NCI-H1105 (cell line): ENCODE data around the gene CDCA8.

ENCODE experiments used
- DNase-seq: peaks from one replicate; lab custom pipeline; 2025; lab: John Stamatoyannopoulos, UW

The CDCA8 gene

DNA sequence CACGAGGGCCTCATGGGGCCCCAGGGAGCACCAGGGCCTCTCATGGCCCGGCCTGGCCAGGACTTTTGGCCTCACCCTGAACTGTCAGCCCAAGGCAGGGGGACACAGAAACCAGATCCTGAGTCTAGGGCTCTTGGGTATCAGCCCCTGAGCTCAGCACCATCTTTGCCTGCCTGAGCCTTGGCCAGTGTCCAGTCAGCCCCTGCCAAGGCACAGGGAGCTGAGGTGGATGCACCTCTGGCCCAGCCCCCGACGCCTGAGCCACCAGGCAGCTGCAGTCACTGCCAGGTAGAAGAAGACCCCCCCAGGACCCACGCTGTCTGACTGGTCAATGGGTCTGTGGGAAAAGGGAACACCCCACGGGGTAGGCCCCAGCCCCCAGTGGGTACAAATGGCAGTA, 25.3 kb downstream of the CDCA8 start:
- no peak for DNase-seq

DNA sequence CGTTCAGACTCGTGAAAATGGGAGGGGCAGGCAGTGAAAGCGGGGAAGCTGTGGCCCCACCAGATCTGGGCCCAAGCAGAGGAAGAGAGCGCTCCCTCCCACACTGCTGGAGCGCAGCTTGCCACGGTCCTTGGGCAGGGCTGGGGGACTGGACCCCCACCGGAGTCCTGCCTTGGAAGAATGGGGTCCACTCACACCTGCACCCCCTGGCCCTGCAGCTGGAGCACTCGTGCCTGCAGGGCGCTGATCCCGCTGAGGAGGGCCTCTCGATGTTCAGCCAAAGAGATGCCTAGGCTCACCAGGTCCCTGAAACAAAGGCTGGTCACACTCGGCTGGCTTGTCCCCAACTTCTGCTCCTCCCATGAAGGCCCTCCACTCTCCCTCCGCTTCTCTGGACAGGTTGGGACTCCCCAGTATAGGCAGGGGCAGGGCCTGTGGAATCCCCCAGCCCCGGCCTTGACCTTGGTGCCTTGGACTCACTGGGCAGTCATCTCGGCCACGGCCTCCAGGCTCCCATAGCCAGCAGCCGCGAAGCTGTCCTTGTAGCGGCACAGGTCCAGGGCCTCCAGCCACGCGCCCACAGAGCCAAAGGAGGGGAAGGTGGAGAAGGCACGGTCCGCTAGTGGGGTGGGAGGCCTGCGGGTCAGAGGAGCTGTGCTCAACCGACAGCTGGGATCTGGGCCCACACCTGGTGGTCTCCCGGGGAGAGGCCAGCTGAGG, 26.0 kb downstream of the CDCA8 start:
- no peak for DNase-seq

DNA sequence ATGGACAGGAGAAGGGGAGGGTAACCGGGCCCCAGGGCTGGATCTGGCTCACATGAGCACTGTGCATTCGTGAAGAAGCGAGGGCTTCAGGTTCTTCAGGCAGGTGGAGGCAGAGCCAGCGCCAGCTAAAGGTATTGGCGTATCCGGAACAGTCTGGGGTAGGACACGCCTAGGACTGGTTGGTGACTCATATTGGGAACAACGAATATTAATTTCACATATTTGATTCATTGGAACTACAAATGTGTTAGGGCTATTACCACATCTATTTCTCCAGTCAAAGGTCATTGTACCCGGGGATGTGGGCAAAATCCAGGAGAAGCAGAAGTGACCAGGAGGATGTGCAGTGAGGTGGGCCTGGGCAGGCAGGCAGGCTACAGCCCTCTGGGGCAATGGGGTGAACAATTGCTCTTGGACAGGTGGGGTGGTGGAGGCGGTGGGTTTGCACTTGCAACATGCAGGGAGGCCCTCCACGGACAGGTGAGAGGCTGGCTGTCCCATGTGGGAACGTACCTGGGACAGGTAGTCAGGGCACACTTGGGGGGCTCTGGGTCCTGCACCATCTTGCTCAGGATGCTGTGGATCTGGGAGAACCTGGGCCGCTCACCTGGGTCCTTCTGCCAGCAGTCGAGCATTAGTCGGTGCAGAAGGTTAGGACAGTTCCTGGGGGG, 26.7 kb downstream of the CDCA8 start:
- no peak for DNase-seq

DNA sequence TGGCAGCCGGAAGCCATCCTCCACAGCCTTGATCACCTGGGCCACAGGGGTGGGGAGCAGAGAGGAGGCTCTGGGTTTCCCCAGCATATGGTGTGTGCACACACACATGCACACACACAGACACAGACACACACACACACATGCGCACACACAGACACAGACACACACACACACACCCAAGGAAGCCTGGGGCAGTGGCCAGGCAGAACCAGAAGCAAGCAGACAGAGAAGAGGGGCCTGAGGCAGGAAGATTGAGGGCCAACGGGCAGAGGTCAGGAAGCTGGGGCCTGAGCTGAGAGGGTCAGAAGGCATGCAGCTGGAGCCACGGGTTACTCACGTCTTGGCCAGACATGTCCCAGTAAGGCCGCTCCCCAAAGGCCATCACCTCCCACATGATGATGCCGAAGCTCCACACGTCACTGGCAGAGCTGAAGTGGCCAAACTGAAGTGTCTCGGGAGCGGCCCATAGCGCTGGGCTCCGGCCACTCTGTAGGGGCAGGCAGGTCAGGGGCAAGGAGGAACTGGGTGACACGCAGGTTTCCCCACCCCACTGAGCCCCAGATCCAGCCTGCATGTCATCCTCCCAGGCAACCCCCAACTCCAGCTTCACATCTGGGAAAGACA, 27.4 kb downstream of the CDCA8 start:
- no peak for DNase-seq

DNA sequence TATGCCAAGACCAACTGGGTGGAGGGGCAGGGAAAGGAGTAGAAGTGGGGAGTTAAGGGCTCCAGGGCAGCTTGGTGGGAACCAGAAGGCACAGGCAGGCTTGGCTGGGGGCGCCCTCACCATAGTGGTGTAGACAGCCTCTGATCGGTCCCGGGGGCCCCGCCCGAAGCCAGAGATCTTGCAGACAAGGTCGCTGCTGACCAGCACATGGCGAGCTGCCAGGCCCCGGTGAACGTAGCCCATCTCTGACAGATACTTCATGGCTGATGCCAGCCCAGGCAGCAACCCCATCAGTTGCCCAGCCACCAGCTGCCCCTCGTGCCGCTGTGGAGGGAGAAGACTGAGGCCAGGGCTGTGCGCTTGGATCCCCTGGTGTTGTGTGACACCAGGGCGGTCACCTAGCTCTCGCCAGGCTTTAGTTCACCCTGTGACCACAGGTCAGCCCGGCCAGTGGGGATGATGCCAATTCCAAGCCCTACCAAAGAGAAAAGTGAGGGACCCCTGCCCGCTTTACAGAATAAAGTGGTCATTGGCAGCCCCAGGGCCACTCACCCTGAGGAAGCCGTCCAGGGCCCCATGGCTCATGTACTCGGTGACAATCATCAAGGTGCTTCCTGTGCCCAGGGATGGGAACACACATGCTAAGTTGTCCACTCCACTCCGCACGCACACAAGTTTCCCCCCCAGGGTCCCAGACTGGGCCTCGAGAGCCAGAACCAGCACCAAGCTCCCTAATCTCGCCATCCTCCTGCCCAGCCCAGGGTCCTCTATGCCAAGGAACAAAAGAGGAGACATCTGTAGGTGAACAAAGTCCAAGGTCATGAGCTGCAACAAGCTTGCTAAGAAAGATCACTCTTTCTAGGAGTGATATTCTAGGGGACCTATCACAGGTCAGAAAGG, 28.2 kb downstream of the CDCA8 start:
- DNase-seq, result no peak

DNA sequence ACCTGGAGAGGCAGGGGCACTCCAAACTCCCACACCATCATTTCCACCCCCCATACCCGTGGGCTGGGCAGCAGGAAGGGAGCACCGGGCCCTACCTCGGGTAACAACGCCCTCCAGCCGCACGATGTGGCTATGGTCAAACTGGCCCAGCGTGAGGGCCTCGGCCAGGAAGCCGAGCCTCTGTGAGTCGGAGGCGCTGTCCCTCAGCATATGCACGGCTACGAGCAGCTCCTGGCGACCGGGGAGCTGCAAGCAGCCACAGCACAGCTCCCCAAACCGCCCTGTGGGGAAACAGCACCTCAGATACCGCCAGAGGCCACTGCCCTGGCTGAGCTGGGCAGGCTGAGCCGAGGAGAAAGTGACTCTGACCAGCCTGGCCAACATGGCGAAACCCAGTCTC, 29.2 kb downstream of the CDCA8 start:
- DNase-seq, result no peak

DNA sequence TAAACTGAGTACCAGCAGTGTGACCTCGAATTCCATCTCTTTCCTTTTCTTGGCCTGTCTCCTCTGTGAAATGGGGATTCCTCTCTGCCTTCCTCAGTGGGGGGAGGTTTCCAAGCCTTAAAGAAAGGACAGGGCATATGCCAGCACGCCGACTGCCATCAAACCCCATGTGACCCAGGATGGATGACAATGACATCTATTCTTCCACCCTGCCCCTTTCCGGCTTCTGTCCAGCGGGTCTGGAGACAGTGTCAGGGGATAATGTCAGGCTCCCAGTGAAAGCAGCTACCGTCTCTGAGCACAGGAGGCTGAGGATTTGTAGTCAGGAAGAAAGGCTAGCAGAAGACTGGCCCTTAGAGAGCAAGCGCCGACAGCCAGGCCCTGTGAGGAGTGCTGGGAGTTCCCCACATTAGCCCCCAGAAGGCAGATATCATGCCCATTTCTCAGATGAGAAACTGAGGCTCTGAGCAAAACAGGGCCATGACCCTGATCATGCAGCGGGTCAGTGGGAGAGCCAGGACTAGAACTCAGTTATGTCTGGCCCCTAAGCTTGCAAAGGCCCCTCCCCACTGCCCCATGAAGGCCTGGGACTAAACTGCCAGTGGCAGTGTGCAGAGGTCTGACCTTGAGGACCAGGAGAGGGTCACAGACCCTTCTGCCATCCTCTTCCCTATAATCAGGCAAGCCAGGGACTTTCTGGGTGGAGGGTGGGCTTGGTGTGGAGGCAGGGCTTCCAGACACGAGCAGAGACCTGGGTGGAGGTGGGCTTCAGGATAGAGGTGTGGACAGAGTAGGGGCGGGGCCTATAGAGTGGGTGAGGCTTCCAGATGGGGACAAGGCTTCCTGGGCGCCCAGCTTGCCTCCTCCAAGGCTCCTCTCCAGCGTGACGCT, 30.1 kb downstream of the CDCA8 start:
- DNase-seq, result no peak

DNA sequence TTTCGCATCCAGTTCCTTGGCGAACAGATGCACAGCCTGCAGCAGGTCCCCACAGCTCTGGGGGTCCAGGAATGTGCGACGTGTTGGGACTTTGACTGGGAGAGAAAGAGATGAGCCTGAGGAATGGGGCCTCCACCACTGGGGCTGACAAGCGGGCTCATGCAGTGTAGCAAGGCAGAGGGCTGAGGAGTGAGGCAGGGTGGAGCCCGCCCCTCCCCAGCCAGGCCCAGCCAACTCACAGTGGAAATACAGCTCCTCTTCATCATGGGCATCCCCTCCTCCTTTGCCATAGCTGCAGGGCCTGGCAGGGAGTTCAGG, 30.7 kb downstream of the CDCA8 start:
- no peak for DNase-seq

DNA sequence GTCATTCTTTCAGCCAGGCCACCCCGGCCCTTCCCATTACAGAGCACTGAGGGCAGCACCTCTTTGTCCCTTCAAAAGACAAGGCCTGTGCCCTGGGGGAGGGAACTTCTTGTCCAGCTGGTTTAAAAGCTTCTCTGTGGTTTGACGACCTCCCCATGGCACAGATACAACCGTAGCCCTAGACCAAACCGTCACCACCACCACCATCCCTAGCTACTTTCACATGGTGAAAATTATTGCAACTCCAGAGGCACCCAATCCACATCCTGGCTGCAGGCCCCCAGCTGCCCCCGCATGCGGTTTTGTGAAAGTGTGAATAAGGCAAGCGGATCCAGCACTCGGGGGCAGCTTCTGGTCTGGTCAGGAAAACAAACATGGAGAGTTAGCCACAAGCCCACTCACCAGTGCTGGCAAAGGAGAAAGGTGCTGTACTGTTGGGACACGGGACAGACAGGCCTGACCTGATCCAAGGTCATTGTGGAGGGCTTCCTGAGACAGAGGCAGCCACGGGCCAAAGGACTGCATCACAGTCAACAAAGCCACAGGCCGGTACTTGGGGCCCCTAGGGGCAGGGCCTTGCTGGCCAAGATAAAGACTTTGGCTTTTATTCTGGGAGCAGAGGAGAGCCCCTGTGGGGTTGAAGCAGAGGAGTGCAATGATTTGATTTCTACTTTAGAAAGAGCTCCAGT, 31.2 kb downstream of the CDCA8 start:
- no peak for DNase-seq

DNA sequence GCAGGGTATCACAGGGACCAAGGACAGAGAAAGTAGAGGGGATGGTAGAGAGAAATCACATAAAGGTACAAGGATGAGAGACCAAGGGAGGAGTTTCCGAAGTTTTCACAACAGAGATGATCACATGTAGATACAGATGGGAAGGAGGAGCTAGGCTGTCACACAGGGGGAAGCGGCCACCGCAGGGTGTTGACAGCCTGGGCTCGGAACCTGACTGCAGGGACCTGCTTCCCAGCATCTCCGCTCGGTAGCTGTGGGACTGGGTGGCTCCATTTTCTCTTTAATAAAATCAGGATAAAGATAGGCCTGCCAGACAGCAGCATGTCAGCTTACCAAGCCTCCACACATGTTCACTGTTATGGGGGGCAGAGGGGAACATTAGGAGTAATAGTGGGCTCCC, 32.3 kb downstream of the CDCA8 start:
- DNase-seq, result no peak

DNA sequence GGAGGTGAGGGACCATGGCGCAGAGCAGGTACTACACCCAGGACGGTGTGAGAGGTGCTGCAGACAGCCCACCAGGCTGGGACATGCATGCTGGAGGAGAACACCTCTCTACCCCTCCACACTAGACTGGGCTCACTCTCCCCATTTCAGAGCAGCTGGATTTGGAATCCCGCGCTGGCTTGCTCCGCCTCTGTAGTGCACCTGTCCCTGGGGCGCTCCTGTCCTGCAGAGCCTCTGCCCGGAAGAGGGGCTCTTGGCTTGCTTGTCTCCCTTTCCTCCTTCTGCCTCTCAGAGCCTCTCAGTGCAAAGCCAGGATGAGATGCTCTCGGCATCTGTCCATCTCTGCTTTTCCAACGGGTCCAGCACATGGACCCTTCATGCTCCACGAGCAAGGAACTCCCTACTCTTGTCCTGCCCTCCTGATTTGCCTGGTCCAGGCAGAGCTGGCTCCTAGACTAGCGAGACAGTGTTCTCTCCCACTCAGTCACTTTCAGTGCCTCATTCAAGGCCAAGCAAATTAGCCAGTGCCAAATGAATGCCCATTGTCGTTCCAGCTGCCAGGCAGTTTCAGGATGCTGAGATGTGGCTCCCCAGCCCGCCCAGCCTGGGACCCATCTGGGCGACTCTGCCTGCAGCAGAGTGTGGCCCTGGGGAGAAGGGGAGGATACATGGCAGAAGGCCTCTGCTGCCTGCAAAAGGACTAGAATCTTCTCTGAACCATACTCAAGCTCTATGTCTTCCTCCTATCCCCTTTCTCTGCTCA, 33.7 kb downstream of the CDCA8 start:
- no peak for DNase-seq

DNA sequence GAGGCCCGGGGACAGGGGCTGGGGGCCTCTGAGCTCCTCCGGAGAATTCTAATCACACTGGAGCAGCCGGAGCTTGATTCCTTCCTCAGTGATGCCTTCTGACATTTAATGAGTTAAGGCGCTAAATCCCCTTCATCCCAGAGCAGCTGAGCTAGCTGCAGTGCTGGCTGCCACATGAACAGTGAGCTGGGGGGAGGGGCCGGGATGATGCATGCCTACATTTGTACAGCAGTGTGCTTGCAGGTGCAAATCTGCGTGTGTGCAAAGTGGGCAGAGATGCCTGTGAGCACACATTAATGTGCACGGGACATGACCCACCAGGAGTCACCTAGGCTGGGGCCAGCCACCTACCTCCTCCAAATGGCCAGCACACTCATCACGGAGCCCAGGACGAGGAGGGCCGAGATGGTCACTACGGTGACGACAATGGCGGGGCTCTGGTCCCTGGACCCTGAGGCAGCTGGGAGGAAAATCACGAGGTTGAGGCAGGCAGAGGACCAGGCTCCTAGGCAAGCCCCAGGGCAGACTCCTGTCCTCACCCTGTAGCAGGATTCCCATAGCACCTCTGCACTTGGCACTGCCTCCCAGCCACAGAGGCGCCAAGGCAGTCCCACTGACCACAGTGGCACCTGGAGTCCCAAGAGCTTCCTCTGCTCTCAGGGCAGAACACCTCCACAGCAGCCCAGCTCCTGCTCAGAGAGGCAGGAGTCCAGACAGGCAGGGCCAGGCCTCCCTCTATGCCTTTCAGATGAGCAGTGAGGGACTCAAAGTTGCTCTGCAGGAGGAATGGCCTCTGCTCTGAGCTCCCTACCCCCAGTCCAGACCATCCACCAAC, 34.7 kb downstream of the CDCA8 start:
- DNase-seq, result no peak

DNA sequence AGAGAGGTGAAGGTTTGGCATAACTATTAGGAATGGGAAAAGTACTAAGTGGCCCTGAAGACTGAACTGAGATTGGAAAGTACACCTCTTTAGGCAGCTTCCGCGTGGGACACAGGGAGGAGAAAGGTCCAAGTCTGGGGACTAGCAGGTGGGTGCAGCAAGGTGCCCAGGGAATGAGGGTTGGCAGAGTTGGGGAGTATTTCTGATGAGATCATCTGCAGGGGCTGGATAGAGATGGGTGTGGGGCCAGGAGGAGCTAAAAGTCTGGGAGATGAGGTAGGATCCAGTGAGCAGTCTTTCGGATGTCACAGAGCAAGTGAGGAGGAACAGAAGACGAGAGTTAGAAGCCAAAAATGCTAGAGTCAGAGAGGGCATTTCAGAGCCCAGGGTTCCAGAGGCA, 36.1 kb downstream of the CDCA8 start:
- DNase-seq, result no peak

DNA sequence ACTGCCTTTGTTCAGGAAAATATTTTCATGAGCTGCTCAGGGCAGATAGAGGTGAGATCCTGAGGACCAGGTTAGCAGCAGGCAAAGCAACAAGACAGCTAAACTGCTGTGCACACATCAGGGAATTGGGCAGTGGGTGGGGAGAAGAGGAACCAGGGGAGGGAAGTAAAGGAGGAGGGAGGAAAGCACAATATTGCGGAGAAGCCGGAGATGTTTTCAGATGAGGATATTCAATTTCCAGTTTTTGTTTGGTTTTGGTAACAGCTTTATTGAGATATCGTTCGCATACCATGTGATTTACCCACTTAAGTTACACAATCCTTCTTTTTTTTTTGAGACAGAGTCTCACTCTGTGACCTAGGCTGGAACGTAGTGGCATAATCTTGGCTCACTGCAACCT, 38.1 kb downstream of the CDCA8 start:
- no peak for DNase-seq

DNA sequence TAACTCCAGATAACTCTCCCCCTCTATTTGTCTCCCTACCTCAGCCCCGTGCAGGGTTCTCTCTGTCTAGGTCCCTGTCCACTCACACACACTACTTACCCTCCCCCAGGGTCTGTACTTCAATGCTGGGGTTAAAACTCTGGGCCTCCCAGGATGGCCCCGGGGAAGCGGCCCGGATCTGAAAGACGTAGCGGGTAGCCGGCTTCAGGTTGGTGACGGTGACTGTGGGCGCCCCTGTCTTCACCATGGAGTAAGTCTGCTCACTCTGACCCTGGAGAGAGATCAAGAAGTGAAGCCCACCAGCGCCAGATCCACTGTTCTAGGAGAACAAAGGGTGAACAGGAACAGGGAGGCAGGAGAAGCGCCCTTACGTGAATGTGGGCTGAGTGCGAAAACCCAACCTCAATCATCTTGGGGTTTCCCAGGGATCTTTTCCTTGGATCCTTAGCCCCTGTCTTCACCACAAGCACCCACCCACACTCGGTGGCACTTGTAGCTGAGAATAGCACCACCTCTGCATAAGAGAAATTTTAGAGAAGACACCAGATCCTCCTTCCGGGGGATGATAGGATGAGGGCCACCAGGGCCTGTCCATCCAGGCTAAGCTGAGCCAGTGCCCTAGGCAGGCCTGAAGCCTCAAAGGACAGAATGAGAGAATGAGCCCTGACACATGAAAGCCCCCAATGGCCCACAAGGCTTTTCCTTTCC, 39.1 kb downstream of the CDCA8 start:
- no peak for DNase-seq

DNA sequence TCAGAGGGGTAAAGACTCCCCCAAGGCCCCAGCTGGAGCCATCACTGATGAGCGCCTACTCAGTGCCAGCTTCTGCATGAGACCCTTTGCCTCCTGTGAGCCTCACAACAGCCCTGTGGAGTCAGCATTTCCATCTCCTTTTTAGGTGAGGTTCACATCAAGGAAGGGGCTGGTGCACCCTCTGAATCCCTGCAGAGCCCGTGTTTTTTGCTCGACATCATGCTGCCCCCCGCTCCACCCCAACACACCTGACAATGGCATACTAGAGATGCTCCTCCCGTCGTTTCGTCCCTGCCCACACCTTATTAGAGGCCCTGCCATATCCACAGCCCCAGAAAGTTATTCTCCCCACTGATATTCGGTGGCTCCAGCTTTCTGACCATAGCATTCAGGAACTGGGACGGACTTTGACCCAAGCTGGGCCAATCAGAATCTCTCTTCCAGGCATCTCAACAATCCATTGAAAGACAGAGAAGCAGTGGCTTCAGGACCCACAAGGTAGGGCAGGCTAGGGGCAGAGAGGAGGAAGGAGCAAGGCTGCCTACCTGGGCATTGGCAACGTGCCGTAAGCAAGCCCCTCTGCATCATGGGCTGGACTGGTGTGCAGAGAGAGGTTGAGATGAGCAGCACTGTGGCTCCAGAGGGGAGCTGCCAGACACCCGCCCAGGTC, 39.9 kb downstream of the CDCA8 start:
- DNase-seq, result no peak

DNA sequence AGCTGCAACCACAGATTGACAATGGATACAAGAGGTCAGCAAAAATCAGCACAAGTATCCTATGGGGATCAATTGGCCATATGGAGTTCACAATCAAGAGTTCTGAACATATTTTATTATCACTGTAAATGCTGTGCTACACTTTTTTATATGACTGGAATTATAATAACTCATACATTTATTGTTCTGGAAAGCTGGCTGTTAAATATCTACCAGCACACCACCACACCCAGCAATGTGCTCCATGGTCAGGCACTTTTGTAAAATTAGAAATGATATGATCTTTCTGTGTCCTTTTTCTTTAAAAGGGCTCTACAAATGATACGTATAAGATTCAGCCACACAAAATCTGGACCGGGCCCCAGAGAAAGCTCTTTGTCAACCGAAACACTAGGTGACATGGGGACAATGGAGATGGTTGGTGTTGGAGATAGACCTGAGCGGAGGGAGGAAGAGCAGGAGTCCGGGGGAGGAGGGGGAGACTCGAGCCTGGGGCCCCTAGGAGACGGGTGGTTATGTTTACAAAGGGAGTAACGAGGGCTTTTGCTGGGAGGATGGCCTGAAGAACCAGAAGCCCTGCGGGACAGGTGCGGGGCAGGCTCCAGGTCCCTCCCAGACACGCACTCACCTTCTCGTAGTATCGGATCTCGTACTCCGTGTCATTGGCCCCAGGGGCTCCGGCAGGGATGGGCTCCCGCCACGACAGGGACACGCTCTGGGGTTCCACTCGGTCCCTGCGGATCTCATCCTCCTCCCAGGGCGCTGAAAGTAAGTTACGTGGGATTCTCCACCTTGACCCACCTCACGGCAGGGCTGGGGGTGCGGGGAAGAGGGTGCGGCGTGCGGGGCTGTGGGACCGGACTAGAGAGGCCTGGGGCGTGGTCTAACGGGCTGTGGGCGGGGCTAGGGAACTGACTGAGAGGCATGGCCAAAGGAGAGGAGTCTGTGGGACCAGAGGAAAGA, 42.6 kb downstream of the CDCA8 start:
- no peak for DNase-seq
